ENCODE results near the gene CHRNG.

The CHRNG gene

DNA sequence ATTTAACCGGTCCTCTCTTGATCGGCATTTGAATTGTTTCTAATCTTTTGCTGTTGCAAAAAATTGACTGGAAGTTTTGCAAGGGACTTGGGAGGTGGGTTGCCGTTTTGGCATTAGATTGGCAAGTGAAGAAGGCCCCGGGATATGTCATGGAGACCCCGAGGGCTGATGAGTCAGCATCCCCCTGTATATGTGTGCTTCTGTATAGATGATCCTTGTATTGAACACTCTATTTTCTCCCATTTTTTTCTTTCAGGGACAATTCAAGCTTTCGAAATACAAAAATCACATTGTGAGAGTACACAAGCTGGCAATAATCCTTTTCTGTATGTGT, 41.1 kb downstream of the CHRNG start:
- DNase-seq (ENCODE audit: low spot score) = no peak

DNA sequence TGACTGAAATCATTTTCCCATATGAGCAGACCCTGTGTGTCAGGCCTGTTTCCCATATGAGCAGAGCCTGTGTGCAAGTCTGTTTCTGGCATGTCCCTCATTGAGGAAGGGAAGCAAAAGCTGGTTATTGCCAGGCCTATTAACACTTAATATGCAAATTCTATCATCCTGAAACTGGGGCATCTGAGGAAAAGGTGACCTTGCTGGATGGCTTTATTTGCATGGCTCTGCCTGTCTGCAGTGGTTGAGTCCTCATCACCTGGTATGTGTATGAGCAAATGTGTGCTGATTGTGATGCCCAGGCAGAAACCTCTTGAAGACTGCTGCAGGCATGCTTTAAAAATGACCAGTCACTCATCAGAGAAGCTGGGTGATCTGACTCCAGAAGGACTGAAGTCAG, 42.2 kb downstream of the CHRNG start:
- DNase-seq (ENCODE audit: low spot score) = no peak

DNA sequence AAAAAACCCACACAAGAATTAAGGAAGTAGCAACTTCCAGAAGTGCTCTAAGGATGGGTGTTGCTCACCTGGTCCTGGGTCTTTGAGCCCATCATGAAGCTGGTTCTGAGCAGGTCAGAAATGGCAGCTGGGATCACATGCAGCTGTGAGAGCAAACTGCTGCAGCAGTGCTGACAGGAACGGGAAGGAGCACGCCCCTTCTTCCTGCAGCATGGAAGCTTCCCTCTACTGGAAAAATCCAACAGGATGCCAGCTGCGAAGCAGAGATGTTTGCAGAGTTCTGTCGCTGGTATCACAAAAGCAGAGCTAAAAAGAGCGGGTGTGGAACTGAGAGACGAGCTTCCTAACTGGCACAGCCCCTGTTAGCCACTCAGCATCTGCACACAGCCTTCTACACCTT, 44.7 kb downstream of the CHRNG start:
- no peak for DNase-seq (ENCODE audit: low spot score)

DNA sequence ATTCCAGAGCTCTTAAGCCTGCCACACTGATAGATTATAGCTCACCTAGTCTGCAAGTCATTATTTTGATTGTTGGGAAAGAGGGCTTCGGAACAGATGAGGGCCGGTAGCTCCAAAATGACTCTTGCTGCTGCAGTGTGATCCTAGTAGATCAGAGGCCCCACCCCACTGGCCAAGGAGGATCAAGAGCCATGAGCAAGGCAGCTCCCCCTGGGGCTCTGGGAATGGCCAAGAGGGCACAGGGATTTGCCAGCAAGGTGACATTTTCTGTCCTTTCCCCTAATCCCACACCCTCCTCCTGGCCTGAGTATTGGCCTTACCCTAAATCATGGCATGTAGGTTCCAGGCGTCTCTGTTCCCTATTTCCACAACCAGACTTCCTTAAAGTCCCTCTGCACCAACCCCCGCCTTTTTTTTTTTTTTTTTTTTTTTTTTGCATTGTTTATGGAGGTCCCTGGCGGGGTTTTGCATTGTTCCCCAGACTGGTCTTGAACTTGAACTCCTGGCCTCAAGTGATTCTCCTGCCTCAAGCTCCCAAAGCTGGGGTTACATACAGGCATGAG, 47.5 kb downstream of the CHRNG start:
- DNase-seq (ENCODE audit: low spot score) = no peak

DNA sequence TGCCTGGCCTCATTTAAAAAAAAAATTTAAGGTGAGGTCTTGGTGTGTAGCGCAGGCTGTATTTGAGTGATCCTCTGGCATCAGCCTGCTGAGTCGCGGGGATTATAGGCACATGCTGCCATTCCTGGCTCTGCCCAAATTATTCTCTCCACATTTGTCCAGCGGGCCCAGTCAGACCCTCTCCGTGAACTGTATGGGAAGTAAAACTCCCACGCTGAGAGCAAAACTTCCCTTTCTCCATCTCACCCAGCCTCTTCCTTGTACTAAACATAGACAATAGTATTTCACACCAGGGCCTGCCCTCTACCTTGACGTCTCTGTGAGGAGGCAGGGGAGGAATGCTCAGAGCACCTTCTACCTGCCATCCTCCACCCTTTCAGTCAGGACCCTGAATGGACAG, 48.0 kb downstream of the CHRNG start:
- DNase-seq (ENCODE audit: low spot score) = no peak

DNA sequence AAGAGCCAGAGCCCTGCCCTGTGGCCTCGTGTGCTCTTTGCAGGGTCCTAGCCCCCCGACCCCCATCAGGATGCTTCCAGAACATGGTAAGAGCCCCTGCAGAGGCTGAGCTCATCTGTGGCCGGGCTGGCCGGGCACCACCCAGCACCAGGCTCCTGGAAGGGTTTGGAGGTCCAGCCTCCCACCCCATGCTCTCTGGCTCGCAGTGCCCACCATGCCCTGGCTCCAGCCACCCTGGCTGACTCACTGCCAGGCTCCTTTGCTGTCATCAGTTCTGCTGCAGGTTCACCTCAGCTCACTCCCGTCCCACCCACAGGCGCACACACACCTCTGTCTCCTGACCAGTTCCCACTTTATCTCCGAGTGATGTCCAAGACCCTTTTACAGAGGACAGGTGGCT, 48.5 kb downstream of the CHRNG start:
- no peak for DNase-seq (ENCODE audit: low spot score)

DNA sequence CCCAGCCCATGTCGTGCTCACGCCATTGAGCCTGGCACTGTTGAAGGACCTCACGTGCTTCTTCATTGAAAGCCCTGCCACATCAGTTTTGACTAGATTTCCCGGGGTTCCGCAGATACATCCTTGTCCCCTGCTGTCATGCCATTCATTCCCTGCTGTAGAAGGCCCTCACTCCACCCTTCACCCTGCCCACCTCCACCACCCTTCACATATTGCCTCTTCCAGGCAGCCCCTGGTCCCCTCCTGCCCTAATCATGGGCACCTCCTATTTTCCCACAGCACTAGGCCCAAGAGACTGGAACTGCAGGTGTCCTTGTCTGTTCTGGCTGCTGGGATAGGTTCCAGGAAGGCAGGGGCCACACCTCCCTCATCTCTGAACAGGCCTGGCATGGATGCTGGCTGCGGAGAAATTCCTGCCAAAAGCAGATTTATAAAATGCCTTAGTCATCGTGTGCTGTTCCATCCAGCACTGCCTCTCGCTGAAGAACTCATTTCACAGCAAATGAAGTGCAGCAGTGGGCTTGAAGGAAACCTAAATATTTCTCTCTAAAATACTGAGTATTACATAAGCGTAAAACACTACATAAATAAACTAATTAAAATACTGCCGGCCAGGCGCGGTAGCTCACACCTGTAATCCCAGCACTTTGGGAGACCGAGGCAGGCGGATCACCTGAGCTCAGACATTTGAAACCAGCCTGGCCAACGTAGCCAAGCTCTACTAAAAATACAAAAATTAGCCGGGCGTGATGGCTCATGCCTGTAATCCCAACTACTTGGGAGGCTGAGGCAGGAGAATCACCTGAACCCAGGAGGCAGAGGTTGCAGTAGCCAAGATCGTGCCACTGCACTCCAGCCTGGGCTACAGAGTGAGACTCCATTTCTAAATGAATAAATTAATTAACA, 49.4 kb downstream of the CHRNG start:
- no peak for DNase-seq (ENCODE audit: low spot score)

DNA sequence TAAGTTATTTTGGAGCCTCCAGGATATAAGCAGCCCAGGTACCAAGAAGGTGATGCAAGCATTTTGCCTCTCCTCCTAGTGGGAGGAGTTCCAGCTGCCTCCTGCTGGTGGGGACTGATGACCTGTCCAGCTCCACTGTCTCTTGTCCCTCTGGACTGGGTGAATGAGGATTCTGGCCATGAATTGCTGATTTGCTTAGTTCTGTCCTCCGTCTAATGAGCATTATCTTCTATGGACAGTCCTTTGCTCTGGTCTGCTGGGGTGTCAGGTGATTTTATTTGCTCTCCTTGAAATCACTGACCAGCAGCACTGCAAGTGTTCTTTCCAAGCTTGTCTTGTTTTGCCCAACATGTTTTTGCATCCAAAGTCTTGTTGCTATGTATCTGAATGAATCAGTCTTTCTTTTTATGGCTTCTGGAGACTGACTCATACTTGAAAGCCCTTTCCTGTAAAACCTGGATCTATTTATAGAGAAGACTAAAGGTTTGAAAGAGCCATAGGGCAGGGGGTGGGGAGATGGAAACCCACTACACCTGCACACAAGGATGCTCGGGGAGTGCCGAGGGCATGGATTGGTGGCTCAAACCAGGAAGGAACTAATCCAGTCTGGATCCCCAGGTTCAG, 53.4 kb downstream of the CHRNG start:
- DNase-seq (ENCODE audit: low spot score) = no peak

DNA sequence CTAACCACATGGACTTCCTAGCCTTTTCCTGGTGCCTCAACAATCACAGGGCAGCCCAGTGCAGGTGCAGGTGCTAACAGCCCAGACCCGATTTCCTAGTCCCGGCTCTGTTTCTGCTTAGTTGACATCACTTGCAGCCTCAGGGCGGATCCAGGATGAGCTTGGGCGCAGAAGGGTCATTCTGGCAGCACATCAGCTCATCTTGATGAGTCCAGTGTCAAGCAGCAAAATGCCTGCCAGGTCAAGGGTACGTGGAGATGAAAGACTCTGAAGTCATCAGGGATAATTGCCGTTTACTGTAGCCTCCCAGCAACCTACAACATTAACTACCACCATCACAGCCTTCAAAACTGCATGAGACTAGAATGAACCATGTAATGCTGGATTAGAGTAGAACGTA, 54.5 kb downstream of the CHRNG start:
- DNase-seq (ENCODE audit: low spot score) = no peak

All from HuH-7 (cell line).